A204.1 (cell line): Measurements from ENCODE around the gene CBLIF.
"Not testable (repeated sequence)": the region's sequence is repeated elsewhere in the genome, so short reads cannot be mapped to it uniquely, and the experiment has no call there.

ENCODE experiments used
- FAIRE-seq: peaks from 2 replicates; lab custom pipeline; 2012; peaks lifted over from hg19 to GRCh38; lab: Jason Lieb, UNC

CBLIF gene

DNA sequence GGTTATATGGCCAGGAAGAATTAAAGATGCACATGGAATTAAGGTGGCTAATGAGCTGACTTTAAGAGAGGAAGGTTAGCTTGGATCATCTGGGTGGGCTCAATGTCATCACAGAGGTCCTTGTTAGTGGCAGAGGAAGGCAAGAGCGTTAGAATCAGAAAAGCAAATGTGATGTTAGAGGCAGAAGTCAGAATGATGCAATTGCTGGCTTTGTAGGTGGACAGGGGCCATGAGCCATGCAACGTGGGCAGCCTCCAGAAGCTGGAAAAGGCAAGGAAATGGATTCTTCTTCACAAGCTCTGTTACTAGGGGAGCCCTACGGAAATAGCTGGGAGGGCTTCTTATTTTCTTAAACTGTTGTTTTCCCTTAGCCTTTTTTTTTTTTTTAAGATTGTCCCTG, 2.3 kb upstream of the CBLIF start:
- no peak for FAIRE-seq

DNA sequence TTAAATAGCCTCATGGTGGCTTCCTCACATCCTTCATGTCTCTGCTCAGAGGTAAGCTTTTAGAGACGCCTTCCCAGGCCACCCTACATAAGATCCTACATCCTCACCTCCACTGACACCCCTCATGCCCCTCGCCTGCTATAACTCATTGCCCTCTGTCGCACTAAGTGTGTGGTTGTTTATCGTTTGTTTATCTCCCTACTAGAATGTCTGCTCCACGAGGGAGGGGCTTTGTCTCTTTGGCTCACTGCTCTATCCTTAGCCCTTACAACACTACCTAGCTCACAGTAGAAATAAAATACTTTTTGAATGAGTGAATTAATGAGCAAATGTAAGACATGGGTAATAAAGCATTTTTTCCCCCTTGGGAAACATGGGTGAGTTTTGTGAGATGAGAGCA, 1.3 kb upstream of the CBLIF start:
- no peak for FAIRE-seq

DNA sequence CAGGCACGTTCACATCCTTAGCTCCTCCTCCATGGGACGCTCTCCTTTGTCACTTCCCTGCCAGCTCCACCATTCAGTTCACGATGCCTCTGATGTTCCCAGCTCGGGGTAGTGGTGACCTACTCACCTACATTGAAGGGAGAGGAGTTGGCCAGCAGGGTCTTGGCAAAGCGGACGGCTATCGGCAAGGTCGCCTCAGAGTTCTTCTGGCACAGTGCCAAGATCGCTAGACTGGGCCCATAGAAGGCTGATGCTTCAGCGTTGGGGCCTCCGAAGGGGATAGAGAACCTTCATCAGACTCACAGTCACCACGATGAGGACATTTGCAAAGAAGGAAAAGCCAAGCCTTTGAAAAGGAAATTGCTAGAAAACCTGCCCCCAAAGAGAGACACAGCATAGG, 3.0 kb downstream of the CBLIF start:
- FAIRE-seq, result no peak

DNA sequence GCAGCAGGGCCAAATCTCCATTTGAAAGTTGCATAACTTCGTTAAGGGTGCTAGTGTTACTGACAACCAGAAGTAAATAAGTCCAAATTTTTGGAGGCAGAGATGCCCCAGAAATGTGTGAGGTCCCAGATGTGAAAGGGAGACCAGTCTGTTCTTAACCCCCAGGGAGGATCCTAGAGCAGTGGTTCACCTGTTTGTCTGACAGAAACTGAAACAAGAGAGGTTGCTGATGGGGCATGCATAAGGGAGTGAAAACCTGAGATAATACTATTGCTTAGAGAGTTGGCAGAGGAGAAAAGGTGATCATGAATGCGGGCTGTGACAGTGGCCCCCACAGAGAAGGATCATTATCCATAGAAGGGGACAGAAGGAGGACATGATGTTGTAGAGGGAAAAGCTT, 3.8 kb downstream of the CBLIF start:
- no peak for FAIRE-seq

DNA sequence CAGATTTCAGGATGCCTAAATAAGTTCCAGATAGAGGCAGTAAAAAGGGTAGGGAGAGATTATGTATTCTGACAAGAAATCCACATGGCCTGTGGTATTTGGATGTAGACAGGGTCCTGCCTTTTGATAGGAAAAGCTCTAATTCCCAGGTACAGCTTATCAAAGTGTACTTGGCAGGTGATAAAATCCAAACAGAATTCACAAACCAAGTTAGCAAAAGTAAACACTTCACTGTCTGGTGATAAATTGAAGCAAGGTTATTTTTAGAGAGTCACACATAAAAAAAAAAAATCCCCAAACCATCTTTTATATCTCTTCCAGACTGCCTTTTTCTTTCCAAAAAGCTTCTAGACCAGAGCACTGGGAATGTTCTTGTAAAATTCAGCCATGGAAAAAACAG, 5.7 kb downstream of the CBLIF start:
- no peak for FAIRE-seq

DNA sequence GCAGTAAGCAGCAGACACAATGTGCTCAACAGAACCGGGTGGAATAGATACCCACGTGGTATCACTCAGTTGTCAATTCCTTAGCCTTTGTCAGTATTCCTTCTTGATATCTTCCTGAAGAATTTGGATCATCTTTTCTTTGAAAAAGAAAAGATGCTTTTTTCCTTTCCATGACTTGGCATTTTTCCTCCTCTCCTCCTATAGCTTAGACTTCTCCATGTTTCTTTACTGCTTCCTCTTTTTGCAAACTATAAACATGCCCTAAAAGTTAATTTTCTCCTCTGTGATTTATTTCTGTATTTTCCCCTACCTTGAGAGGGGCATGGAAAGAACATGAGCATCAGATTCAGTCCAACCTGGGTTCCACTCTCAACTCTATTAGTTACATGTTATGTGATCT, 11.7 kb downstream of the CBLIF start:
- FAIRE-seq, result no peak

DNA sequence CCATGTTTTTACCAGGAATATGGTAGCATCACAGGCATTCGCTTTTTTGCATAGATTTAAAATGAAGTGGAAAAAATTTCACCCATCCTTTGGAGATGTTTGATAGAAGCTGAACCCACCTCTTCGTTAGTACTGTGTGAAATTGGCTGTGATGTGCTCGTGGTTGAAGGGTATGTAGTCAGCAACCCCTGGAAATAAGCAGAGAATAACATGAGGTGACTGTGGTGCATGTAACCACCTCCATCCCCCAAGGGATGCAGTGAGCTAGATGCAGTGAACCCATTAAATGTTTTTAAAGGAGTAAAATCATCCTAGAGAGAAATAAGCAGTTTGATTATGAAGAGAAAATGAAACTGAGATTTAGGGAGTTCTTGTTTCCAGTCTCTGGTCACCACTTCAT, 15.9 kb downstream of the CBLIF start:
- no peak for FAIRE-seq

DNA sequence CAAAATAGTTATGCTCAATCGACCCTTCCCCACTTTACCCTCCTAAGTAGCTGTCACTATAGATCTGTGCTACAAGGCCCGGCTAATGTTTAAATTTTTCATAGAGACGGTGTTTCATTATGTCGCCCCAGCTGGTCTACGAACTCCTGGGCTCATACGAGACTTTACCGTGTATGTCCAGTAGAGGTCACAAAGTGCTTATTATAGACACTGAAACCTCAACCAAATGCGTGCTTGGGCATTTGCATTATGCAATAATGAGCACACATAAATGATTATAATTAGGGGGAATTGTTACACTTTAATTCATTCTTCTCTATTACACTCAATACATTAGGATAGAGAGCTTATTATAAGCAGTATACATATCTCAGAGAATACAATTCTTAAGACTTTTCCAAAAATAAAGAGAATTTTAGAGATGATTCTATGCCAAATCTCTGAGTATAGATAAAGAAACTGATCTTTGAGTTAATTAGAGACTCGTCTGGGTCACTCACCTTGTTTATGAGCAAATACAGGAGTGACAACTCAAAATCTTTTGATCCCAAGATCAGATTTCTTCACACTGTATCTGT, 22.2 kb downstream of the CBLIF start:
- FAIRE-seq, result peak; percentile 81

DNA sequence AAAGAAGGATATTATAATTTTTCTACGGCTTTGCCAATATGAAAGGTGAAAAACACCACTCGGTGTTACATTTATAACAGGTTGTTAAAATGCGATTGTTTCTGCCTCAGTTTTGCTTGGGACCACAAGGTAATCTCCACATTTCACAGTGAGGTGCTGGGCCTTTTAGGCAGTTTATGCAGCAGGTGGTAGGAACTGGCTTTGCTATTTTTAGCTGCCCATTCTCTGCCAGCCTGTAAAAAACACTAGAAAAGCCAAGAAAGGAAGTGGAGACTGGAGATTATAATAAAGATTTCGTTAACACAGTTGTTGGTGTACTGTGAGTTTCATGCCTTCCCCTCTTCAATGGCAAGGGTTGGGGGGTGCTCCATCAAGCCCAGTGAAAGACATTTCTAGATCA, 26.7 kb downstream of the CBLIF start:
- FAIRE-seq, result no peak

DNA sequence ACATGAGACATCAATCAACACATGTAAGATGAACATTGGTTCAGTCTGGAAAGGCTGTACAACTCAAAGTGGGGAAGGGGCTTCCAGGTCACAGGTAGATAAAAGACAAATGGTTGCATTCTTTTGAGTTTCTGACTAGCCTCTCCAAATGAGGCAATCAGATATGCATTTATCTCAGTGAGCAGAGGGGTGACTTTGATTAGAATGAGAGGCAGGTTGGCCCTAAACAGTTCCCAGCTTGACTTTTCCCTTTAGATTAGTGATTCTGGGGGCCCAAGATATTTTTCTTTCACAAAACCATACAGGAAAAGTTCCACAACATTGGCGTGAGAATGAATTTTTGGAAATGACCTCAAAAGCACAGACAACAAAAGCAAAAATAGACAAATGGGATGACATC, 28.9 kb downstream of the CBLIF start:
- FAIRE-seq, result not testable (repeated sequence)

DNA sequence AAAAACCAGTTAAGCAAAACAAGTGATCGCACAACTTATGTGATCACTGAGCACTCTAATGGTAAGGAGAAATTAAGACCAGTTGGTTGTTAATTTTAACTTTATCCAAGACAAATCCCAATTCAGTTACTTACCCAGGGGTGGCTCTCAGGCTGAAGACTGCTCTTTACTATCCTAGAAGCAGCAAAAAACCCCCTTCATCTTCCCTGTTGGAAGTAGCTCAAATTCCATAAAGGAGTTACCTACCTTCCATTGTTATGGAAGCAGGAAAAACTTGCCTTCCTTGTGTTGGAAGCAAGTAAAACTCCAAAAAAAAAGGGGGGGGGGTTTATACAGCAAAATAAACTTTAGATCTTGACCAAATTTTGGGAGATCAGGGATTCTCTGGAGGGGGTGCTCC, 29.5 kb downstream of the CBLIF start:
- no peak for FAIRE-seq

DNA sequence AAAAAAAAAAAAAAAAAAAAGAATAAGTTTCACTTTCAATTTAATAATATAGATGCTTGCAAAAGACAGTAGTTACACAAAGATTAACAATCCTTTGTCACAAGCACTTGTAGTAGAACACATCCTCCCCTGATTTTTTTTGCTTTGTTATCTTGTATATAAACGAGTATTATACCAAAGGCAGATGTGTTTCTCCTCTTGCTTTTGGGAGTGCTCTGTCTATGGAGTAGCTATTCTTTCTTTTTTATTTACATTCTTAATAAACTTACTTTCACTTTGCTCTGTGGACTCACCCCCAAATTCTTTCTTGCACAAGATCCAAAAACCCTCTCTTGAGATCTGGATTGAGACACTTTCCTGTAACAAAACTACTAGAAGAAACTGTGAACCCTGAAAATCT, 31.3 kb downstream of the CBLIF start:
- no peak for FAIRE-seq

DNA sequence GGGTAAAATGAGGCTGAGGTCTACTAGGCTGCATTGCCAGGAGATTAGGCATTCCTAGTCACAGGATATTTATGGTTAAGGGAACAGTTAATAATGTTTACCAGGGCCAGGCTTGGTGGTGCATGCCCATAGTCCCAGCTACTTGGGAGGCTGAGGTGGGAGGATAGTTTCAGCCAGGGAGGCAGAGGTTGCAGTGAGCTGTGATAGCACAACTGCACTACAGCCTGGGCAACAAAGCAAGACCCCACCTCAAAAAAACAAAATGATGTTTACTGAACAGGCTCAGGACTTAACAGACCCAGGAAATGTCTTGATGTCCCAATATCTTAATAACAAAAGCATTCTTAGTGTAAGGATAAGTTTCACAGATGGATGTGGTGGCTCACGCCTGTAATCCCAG, 31.9 kb downstream of the CBLIF start:
- no peak for FAIRE-seq

DNA sequence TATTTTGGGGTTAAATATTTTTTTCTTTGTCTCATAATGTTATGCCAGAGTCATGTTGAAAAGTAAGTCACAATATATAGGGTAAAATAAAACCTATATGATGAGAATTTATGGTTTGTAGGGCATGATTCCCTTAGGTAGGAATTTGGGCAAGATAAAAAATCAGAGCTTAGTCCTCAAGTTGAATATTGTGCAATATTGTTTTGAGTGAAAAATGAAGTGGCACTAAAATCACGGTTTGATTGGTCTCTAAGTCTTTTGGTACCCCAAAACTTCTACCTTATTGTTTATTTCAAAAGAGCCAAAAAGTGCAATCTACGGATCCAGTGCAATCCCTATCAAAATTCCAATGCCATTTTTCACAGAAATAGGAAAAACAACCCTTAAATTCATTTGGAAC, 33.1 kb downstream of the CBLIF start:
- no peak for FAIRE-seq

DNA sequence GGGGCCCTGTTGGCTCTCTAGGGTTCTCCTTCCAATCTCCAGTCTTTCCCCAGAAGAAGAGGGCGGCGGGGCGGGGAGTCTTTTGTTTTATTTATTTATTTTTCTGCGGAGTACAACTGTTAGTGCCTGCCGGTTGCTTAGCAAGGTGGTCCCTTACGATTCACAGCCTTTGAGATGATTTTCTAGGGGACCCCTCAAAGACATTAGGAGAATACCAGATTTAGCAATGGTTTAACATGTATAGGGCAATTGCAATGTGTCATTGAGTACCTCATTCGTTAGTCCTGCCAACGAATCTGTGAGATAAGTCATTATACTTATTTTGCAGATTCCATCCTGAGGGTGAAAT, 34.4 kb downstream of the CBLIF start:
- no peak for FAIRE-seq

DNA sequence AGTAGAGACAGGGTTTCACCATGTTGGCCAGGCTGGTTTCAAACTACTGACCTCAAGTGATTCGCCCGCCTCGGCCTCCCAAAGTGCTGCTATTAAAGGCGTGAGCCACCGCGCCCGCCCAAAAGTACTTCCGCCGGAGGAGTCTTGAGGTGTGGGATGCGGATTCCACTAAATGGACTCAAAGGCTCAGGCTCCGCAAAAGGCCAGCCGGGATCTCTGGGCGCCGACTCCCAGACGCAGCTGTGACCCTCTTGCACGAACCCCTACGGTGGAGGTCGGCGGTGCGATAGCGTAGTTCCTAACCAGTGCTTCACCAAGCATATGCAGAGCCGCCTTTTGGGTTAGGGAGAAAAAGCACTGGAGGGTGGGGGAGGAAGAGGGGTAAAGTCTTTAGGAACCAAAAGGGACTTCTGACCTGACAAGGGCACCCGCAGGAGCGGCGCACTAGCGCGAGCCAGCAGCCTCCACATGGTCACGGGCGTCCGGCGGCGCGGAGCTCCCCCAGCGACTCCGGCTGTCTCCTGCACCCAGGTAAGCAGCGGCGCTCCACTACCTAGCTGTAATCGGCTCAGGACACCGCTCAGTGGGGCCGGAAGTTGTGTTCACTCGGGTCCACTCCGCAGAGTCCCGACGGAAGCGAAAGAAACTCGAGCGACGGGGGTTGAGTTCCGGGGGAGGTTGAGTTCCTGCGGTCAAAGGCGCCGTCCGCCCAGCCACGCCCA, 34.9 kb downstream of the CBLIF start, which contains the start of gene MRPL16:
TSS of gene MRPL16 (minus strand) at position 590 of the 722 bp plus-strand sequence. CDS start at position 470, 120 bp downstream.
- no peak for FAIRE-seq

DNA sequence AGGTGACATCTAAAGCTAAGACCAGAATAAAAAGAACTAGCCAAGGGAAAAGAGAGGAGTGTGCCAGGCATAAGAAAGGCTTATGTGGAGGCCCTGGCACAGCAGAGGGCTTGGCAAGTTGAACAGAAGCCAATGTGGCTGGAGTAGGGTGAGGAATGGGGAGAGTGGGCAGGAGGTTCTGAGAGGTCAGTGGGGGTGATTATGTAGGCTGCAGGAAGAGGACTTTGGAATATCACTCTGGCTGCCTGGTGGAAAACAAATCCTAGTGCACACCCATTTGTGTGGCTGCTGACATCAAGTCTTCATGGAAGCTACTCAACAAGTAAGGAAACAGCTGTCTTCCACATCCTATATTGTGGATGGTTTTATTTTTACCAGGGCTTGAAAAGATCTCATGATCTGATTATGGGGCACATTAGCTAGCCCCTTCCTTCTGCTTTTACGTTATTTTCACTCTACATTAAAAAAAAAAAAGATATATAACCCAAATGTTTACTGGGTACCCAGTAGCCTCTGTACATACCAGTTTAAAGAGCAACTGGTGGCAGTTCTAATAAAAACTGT, 38.2 kb downstream of the CBLIF start:
- FAIRE-seq, result no peak

DNA sequence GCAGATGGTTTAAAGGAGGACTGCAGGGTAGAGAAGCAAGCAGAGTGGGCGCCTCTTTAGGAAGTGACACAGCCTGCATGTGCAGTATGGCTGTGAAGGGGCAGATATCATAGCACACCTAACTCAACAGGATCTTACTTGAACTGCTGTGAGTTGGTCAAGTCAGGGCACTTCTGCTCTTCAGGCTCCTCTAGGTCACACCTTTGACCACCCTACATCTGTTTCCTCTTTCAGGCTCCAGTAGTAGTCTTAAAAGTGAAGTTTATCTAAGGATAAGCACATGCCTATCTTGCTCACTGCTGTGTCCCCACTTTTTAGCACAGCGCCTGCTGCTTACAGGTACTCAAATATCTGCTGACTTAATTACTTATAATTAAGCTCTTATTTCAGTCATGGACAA, 41.2 kb downstream of the CBLIF start:
- no peak for FAIRE-seq

DNA sequence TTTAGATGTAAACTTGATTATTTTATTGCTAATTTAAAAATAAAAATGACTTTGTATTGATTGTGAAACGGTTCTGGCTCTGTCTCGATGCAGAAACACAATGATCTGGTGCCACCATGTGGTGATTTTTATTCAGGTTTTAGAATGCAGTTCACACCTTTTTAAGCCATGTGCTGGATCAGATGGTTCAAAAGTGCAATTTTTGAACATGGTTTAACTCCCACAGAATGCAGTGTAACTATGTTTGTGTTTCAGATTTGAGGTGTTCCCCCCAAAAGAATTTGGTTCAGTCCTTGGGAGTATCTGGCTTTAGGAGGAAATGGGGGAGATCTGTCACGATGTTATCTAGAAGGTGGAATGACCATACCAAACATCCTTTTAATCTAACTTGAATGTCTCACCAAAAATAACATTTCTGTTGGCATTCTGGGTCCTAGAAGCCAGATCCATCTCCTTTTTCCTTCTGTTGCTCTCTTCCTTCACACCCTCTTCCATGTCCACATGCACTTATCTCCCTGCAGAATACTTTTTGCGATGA, 42.6 kb downstream of the CBLIF start:
- FAIRE-seq, result peak; percentile 65

DNA sequence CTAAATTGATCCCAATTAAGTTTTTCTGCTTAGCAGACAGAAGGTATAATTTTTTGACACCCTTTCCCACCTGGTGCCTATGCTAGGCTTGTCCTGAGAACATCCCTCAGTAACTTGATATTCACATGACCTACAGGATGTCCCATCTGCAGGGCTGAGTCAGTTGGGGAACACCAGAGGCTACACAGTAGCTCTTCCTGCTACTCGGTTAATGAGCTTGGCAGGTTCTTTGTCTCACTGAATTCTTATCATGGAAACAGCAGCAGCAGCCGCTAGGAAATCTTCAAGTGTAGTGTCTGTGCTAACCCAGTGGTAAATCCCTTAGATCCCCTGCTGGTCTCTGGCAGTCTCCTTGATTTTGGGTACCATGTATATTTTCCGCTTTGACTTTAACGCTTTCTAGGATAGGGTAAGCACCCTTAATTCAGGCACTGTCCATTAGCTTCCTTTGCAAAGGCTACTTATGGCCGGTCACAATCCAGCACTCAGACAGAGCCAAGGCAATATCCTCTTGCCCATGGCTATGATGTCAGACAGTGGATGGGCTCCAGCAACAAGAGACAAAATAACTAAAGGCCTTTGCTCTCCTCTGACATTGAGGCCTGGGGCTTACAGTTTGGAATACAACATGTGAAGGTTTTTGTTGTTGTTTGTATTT, 43.2 kb downstream of the CBLIF start:
- FAIRE-seq, result no peak

DNA sequence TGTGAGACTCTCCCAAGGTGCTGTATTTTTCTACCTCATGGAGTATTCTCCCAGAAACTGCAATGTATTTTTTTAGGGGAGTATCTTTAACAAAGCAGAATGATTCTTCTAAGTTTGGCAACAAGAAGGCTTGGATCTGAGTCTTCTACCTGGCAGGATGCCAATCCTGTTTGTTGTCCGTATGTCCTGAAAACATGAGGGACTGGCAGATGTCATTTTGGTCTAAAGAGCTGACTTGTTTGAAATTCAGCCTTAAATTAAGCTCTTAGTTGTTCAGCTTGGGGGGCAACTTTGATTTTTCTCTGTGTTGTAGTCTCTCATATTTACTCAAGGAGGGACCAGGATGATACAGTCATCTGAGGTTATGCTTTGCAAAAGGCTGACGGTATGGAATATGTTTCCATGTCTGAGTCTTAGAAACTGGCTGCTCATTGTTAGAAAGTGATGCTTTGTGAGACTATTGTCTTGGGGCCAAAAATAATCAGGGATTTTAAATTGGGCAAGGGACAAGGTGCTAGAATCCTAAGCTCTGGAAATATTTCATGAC, 44.1 kb downstream of the CBLIF start:
- FAIRE-seq, result no peak

DNA sequence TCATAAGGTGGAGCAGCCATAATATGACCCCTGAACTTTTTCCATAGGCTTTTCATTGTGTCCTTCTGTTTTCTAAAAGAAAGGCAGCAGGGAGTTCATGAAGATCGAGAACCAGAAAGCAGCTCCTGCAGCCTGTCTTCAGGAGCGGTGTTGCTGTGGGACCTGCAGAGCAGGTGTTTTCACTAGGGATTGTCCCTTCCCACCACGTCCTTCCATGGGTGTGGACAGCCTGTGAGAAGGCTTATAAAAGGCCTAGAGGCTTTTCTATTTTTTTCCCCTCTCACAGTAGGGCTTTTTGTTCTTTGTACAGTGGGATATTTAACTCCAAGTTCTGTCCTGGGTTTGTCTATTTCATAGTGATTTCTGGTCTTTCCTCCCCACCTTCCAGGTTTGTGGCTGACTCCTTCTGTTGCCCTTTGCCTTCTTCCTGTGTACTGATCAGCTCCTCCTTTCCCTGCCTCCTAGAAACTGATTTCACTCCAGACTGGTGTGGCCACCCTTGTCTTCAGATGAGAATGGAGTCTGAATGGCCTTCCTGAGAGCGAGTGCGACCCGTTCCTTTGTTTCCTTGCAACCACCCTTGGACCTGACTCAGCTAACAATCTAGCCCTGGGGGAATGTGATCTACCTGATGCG, 44.8 kb downstream of the CBLIF start:
- FAIRE-seq, result no peak

DNA sequence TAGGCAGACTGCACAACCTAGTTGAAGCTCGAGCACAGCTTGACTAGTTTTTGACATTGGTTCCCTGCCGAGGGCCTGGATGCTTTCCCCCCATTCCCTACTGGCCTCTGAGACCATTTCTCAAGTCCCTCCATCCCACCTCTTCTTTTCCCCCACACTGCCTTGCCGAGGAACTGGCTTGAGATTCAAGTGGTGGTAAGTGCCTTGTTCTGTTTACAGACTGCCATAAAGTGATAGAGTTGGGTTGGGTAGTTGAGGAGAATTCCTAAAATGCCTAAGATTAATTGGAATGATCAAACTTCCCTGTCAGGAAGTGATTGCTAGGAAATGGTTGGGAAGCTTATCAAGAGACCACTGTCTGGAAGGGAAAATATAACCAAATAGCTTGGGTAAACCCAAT, 50.9 kb downstream of the CBLIF start:
- FAIRE-seq, result no peak
